IPS-18a (cell line): ENCODE results near the gene AGPAT3.
"Not testable (repeated sequence)": the region's sequence is repeated elsewhere in the genome, so short reads cannot be mapped to it uniquely, and the experiment has no call there.

Source experiments
- H3K27ac ChIP-seq: one replicate; pipeline ENCODE4 v1.5.1; 2013; ENCODE audit warnings: low read length
- H3K27me3 ChIP-seq: one replicate; pipeline ENCODE4 v1.6.1; 2013; ENCODE audit warnings: mild to moderate bottlenecking, low read length; ENCODE audit not compliant: control insufficient read depth, insufficient read depth
- H3K36me3 ChIP-seq: one replicate; pipeline ENCODE4 v1.6.1; 2013; ENCODE audit warnings: low read depth, low read length; ENCODE audit not compliant: control insufficient read depth
- H3K4me1 ChIP-seq: one replicate; pipeline ENCODE4 v1.6.1; 2013; ENCODE audit warnings: low read depth, low read length; ENCODE audit not compliant: control insufficient read depth
- H3K4me3 ChIP-seq: one replicate; pipeline ENCODE4 v1.5.1; 2013; ENCODE audit warnings: low read length
- H3K9ac ChIP-seq: one replicate; pipeline ENCODE4 v1.6.1; 2013; ENCODE audit warnings: mild to moderate bottlenecking, low read length, moderate library complexity
- H3K9me3 ChIP-seq: one replicate; pipeline ENCODE4 v1.6.1; 2013; ENCODE audit warnings: low read depth, low read length; ENCODE audit not compliant: control insufficient read depth

The AGPAT3 gene

DNA sequence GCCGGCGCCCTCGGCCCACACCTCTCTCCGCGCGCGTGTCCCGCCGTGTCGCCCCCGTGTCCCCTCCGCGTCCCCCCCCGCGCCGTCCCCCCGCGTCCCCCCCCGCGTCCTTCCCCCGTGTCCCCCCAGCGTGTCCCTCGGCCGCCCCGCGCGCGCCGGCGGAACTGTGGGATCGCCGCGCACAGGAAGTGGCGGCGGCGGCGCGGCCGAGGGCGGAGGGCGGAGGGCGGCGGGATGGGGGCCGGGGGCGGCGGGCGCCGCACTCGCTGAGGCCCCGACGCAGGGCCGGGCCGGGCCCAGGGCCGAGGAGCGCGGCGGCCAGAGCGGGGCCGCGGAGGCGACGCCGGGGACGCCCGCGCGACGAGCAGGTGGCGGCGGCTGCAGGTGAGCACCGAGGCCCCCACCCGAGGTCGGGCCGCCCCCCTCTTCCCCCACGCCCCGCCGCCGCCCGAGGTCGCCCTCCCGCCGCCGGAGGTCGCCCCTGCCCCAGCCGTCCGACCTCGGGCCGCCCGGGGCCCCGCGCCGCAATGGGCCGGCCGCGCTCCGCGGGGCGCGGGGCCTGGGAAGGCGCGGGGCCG, at the start of gene AGPAT3:
Gene AGPAT3, plus strand, starts transcription at position 262 of the 578 bp plus-strand sequence. CDS start 94,459 bp downstream, outside the sequence.
- Histone ChIP-seq H3K27me3 (peaks cover 36% of the 10 kb centered on the region), H3K9ac (no peak within 1 kb of the TSS), H3K36me3 (no peaks in the 10 kb centered on the region), H3K27ac (no peak within 1 kb of the TSS), H3K4me3 (peak within 1 kb of the TSS; percentile 54), H3K4me1 (peaks cover 14% of the 10 kb centered on the region), H3K9me3 (no peaks in the 10 kb centered on the region)

- Histone ChIP-seq H3K27ac (no peak overlapping the region), H3K4me3 (no peak overlapping the region), H3K27me3 (no peaks in the 10 kb centered on the region), H3K9me3 (no peaks in the 10 kb centered on the region), H3K9ac (no peak overlapping the region), H3K4me1 (peaks cover 11% of the 10 kb centered on the region), H3K36me3 (no peaks in the 10 kb centered on the region)
Observed at GRCh38 chr21:43815991-43816390, 49.0 kb upstream of the AGPAT3 start.

GRCh38 chr21:43816611-43817071, 48.4 kb upstream of the AGPAT3 start:
- H3K27me3 ChIP-seq, result no peaks in the 10 kb centered on the region
- peaks cover 11% of the 10 kb centered on the region for H3K4me1 ChIP-seq
- no peak overlapping the region for H3K9ac ChIP-seq
- no peak overlapping the region for H3K4me3 ChIP-seq
- no peaks in the 10 kb centered on the region for H3K9me3 ChIP-seq
- no peaks in the 10 kb centered on the region for H3K36me3 ChIP-seq
- no peak overlapping the region for H3K27ac ChIP-seq

GRCh38 chr21:43817157-43818086, 47.6 kb upstream of the AGPAT3 start:
- no peak overlapping the region for H3K9ac ChIP-seq
- no peak overlapping the region for H3K27ac ChIP-seq
- peaks cover 11% of the 10 kb centered on the region for H3K4me1 ChIP-seq
- no peaks in the 10 kb centered on the region for H3K27me3 ChIP-seq
- no peak overlapping the region for H3K4me3 ChIP-seq
- H3K9me3 ChIP-seq, result no peaks in the 10 kb centered on the region
- H3K36me3 ChIP-seq, result no peaks in the 10 kb centered on the region

DNA sequence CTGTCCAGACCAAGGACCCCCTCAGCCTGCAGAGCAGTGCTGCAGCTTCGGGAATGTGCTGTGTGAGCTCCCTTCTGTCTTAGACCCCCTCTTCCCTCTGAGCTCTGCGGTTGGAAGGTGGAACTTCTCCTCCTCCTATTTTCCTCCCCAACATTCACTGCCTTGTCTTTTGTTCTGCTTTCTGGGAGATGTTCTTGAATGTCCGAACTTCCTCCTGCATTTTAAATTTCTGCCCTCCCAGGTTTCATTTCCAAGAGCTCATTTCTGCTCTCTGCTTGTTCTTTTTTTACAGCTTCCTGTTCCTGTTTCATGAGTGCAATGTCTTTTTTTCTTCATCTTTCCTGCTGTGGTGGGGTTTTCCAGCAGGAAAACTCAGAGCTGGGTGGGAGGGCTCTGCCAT, 46.3 kb upstream of the AGPAT3 start:
- Histone ChIP-seq H3K4me1 (peaks cover 11% of the 10 kb centered on the region), H3K9ac (no peak overlapping the region), H3K36me3 (no peaks in the 10 kb centered on the region), H3K27me3 (no peaks in the 10 kb centered on the region), H3K27ac (no peak overlapping the region), H3K4me3 (no peak overlapping the region), H3K9me3 (no peaks in the 10 kb centered on the region)

- Histone ChIP-seq H3K4me1 (peaks cover 5% of the 10 kb centered on the region), H3K27ac (no peak overlapping the region), H3K4me3 (no peak overlapping the region), H3K27me3 (no peaks in the 10 kb centered on the region), H3K36me3 (no peaks in the 10 kb centered on the region), H3K9me3 (no peaks in the 10 kb centered on the region), H3K9ac (no peak overlapping the region)
Observed at GRCh38 chr21:43819511-43820405, 45.3 kb upstream of the AGPAT3 start.

GRCh38 chr21:43820466-43820865, 44.6 kb upstream of the AGPAT3 start:
- Histone ChIP-seq H3K4me1 (peaks cover 3% of the 10 kb centered on the region), H3K9ac (no peak overlapping the region), H3K27me3 (no peaks in the 10 kb centered on the region), H3K36me3 (no peaks in the 10 kb centered on the region), H3K9me3 (no peaks in the 10 kb centered on the region), H3K4me3 (no peak overlapping the region), H3K27ac (no peak overlapping the region)

GRCh38 chr21:43822166-43822565, 42.9 kb upstream of the AGPAT3 start:
- H3K27me3 ChIP-seq, H3K9ac ChIP-seq, H3K36me3 ChIP-seq, H3K4me3 ChIP-seq, H3K4me1 ChIP-seq, H3K9me3 ChIP-seq, H3K27ac ChIP-seq: not testable (repeated sequence)

GRCh38 chr21:43822741-43823140, 42.3 kb upstream of the AGPAT3 start:
- H3K27ac ChIP-seq, H3K4me1 ChIP-seq, H3K9me3 ChIP-seq, H3K4me3 ChIP-seq, H3K9ac ChIP-seq, H3K36me3 ChIP-seq, H3K27me3 ChIP-seq: not testable (repeated sequence)

GRCh38 chr21:43824333-43825241, 40.4 kb upstream of the AGPAT3 start:
- H3K27ac ChIP-seq, result no peak overlapping the region
- H3K4me3 ChIP-seq, result no peak overlapping the region
- H3K27me3 ChIP-seq, result no peaks in the 10 kb centered on the region
- no peaks in the 10 kb centered on the region for H3K9me3 ChIP-seq
- no peak overlapping the region for H3K9ac ChIP-seq
- no peaks in the 10 kb centered on the region for H3K36me3 ChIP-seq
- no peaks in the 10 kb centered on the region for H3K4me1 ChIP-seq
